Aorta (tissue), 5 donors: ENCODE data around the gene FBXL7. TPM values are rescaled to one million over a fixed set of nuclear protein-coding genes. Genes with fewer than 3 reads are reported as not detected.

Source experiments
- ATAC-seq: fragments of 200-7000 bp; cut with Tn5 transposase; one replicate; pipeline ENCODE4 v1.9.1; 2022; ENCODE audit warnings: moderate library complexity; ENCODE audit not compliant: low FRiP score
- DNase-seq, 2 donors: peaks; one replicate each; pipeline ENCODE4 v3.0.0-alpha.2; 2020
- H3K27ac ChIP-seq, 2 donors: one replicate each; pipeline ENCODE4 v1.5.1; 2013; ENCODE audit warnings: low read length in 2 of 2, mild to moderate bottlenecking in 2 of 2, moderate library complexity in 2 of 2, control low read depth in 1 of 2, inconsistent platforms in 1 of 2, low read depth in 1 of 2
- H3K27me3 ChIP-seq, 2 donors: one replicate each; pipeline ENCODE4 v1.6.1; 2013; ENCODE audit warnings: control low read depth in 1 of 2, low read length in 1 of 2, mild to moderate bottlenecking in 1 of 2, moderate library complexity in 1 of 2; ENCODE audit not compliant: insufficient read depth in 2 of 2, control insufficient read depth in 1 of 2
- H3K36me3 ChIP-seq, 2 donors: one replicate each; pipeline ENCODE4 v1.6.1; 2013; ENCODE audit warnings: control low read depth in 1 of 2, low read length in 1 of 2, mild to moderate bottlenecking in 1 of 2; ENCODE audit not compliant: insufficient read depth in 2 of 2, control insufficient read depth in 1 of 2
- H3K4me1 ChIP-seq, 2 donors: one replicate each; pipeline ENCODE4 v1.6.1; 2013; ENCODE audit warnings: low read length in 2 of 2, control low read depth in 1 of 2, mild to moderate bottlenecking in 1 of 2, moderate library complexity in 1 of 2; ENCODE audit not compliant: insufficient read depth in 2 of 2, control insufficient read depth in 1 of 2
- H3K4me3 ChIP-seq, 2 donors: one replicate each; pipeline ENCODE4 v1.5.1; 2013; ENCODE audit warnings: low read length in 2 of 2, control low read depth in 1 of 2, mild to moderate bottlenecking in 1 of 2
- H3K9me3 ChIP-seq: one replicate; pipeline ENCODE4 v1.6.1; 2013; ENCODE audit warnings: mild to moderate bottlenecking, low read length; ENCODE audit not compliant: control insufficient read depth
- WGBS, 2 donors: extraction: QIAGEN DNeasy Blood & Tissue Kit; methylation state at CpG; one replicate each; pipeline ENCODE4 v1.1.7; 2013; 5-methylcytosine and 5-hydroxymethylcytosine counted together
- intact Hi-C, 2 donors: fragments of 100-400 bp; cut with DNase I; formaldehyde crosslinking; loops; one replicate each; pipeline versions ENCODE4 v1.14.2 to v1.15.0; 2022
- microRNA-seq, 2 donors: library from miRNA; unstranded; fragments of <30 nt; microRNA quantifications; one replicate each; pipeline ENCODE4 v1.2.0, GENCODE V29; 2020
- polyA plus RNA-seq, 2 donors: library from polyadenylated mRNA; stranded (reverse); fragments of 200-250 nt; gene quantifications; one replicate each; pipeline ENCODE4 v1.2.3, GENCODE V29; 2013
- total RNA-seq, 2 donors: library from RNA; stranded (reverse); fragmentation: NEBNext Ultra II Directional; extraction: Animal tissue kit (Norgen Biotek cat#: 25700); gene quantifications; one replicate each; pipeline ENCODE4 v1.2.1, GENCODE V29; 2021
- donor health status: healthy with polysubstance abuse.
- donor health status: Bipolar disorder and iron deficiency.
- donor health status: DM: no; HTN: no; CAD: no.
- donor health status: DM: no; HTN: no; CAD: no.
- donor health status: DM: yes; HTN: yes; CAD: no.

Gene FBXL7
- total and polyA plus RNA-seq, 4 donors = 3.9 to 32.7 (median 14.7) TPM

DNA sequence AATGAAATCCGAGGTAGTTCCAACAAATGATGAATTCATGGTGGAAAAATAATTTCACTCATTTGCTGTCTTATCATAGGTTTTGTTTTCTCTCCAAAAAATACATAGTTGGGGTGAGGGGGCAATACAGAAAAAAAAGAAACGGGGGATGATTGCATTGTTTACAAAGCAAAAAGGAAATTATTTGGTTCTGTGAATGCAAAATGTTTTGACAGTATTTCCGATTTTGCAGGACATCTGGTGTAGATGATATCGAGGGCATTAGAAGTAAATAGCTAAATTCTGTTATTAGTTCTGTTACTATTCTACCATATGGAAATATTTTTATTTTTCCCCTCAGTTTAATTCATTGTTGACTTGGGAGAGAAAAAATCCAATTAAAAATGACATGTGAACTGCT lies 477.9 kb downstream of the FBXL7 start:
- DNase-seq (no peak), ATAC-seq (no peak)
- intact Hi-C loops = no loop called here
- Histone ChIP-seq H3K36me3 (no peaks in the 10 kb centered on the region), H3K4me3 (no peak overlapping the region), H3K27me3 (no peaks in the 10 kb centered on the region), H3K4me1 (no peaks in the 10 kb centered on the region), H3K27ac (no peak overlapping the region), H3K9me3 (no peaks in the 10 kb centered on the region)
- WGBS, 2 donors = 87 to 90% methylated on average over 4 of the region's 4 CpGs

DNA sequence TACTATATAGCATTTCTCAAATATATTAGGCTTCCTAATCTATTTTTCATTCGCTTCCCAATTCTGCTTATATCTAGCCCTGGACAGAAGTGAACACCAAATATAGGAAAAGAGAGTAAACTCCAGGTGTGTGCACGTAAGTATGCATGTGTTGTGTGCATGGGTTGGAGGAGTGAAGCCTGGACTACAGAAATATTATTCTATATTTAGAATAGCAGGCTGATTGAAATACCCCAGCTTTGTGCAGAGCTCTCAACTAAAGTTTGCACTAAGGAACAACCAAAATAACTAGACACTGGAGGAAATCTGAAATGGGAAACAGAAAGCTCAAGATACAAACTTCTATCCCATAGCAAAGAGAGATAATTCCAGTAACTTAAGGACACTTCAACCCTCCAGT lies 480.9 kb downstream of the FBXL7 start:
- H3K4me3 ChIP-seq = no peak overlapping the region
- 78 to 80% methylated on average over 2 of the region's 2 CpGs for WGBS, 2 donors
- H3K36me3 ChIP-seq = no peaks in the 10 kb centered on the region
- no peak for DNase-seq
- no peak overlapping the region for H3K27ac ChIP-seq
- no peaks in the 10 kb centered on the region for H3K27me3 ChIP-seq
- ATAC-seq = no peak
- intact Hi-C loops = no loop called here
- no peaks in the 10 kb centered on the region for H3K9me3 ChIP-seq
- no peaks in the 10 kb centered on the region for H3K4me1 ChIP-seq

DNA sequence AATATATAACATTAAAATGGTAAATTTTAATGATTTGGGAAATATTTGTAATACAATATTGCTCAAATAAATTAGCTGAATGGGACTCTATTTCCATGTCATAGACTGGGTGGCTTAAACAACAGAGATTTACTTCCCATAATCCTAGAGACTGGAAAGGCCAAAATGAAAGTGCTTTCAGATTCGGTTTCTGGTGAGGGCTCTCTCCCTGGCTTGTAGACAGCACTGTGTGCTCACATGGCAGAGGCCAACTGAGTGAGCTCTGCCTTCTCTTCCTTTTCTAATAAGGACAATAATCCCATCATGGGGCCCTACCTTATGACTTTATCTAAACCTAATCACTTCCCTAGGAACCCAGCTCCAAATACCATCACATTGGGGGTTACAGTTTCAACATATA lies 483.4 kb downstream of the FBXL7 start:
- Histone ChIP-seq H3K27ac (no peak overlapping the region), H3K4me1 (no peaks in the 10 kb centered on the region), H3K36me3 (no peaks in the 10 kb centered on the region), H3K4me3 (no peak overlapping the region), H3K9me3 (no peaks in the 10 kb centered on the region), H3K27me3 (no peaks in the 10 kb centered on the region)
- WGBS, 2 donors = 64 to 65% methylated on average over 1 of the region's 1 CpG
- intact Hi-C loops = no loop called here
- ATAC-seq (no peak), DNase-seq (no peak)

Small RNA genes within 50 kb of the gene (microRNA-seq; reads per million reads assigned to microRNA genes)
- gene MIR887 = 60.2 to 71.6 reads per million in 2 donors
